ENCODE measurements around the gene ZNF565. TPM values are rescaled to one million over a fixed set of nuclear protein-coding genes. Genes with fewer than 3 reads are reported as not detected.

The ZNF565 gene
- total and polyA plus RNA-seq, 10 of the 15 experiments (the other 5 are each of a cell fraction or from before 2014, with no cell fraction given) = 0.72 to 2.2 (median 1.8) TPM

DNA sequence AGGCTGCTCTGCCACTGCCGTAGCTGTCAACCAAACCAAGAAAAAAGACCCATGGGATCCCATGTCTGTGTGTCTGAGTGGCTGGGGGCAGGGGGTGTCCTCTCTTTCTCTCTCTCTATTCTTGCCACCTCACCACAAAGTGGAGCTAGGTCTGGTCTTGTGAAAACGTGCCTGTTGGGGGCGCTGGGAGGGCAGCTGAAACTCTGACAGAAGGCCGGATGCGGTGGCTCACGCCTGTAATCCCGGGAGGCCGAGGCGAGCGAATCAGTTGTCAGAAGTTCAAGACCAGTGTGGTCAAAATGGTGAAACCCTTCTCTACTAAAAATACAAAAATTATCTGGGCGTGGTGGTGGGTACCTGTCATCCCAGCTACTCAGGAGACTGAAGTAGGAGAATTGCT is 29.6 kb upstream of the ZNF565 start:
- TF ChIP-seq NR2F1 (conservative IDR thresholded peaks at IDR 0.05) = no peak
- TF ChIP-seq TCF7 (IDR thresholded peaks at IDR 0.05; ENCODE audit: borderline replicate concordance) = no peak
- no peak for TF ChIP-seq EZH2 (IDR thresholded peaks at IDR 0.05; ENCODE audit: borderline replicate concordance, control insufficient read depth, low read depth, low read length)
- no peak for TF ChIP-seq SPI1 (IDR thresholded peaks at IDR 0.05; ENCODE audit: borderline replicate concordance, insufficient read depth, low read depth, low read length)
- TF ChIP-seq, protein P1, sequence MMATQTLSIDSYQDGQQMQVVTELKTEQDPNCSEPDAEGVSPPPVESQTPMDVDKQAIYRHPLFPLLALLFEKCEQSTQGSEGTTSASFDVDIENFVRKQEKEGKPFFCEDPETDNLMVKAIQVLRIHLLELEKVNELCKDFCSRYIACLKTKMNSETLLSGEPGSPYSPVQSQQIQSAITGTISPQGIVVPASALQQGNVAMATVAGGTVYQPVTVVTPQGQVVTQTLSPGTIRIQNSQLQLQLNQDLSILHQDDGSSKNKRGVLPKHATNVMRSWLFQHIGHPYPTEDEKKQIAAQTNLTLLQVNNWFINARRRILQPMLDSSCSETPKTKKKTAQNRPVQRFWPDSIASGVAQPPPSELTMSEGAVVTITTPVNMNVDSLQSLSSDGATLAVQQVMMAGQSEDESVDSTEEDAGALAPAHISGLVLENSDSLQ (IDR thresholded peaks at IDR 0.05) = no peak
- TF ChIP-seq RAD21 (IDR thresholded peaks at IDR 0.05; ENCODE audit: insufficient read depth, low read depth, low read length) = no peak
- no peak for TF ChIP-seq NR2C2 (IDR thresholded peaks at IDR 0.05; ENCODE audit: borderline replicate concordance, control insufficient read depth, insufficient read length, low read depth)
- no peak for TF ChIP-seq JUND (IDR thresholded peaks at IDR 0.05; ENCODE audit: low read depth, low read length)
- no peak for TF ChIP-seq FOXK2 (IDR thresholded peaks at IDR 0.05)
- TF ChIP-seq PML (IDR thresholded peaks at IDR 0.05; ENCODE audit: low read length) = no peak
- TF ChIP-seq HDAC2 (IDR thresholded peaks at IDR 0.05) = no peak
- TF ChIP-seq, protein P2, sequence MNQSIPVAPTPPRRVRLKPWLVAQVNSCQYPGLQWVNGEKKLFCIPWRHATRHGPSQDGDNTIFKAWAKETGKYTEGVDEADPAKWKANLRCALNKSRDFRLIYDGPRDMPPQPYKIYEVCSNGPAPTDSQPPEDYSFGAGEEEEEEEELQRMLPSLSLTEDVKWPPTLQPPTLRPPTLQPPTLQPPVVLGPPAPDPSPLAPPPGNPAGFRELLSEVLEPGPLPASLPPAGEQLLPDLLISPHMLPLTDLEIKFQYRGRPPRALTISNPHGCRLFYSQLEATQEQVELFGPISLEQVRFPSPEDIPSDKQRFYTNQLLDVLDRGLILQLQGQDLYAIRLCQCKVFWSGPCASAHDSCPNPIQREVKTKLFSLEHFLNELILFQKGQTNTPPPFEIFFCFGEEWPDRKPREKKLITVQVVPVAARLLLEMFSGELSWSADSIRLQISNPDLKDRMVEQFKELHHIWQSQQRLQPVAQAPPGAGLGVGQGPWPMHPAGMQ (IDR thresholded peaks at IDR 0.05; ENCODE audit: borderline replicate concordance) = no peak
- TF ChIP-seq CREM (IDR thresholded peaks at IDR 0.05; ENCODE audit: low read depth) = no peak
- Histone ChIP-seq H3K4me2 (ENCODE audit: control insufficient read depth, insufficient read depth) (no peak overlapping the region), H2AFZ (ENCODE audit: control insufficient read depth, low read depth, low read length) (no peak overlapping the region), H3K9ac (ENCODE audit: control insufficient read depth, insufficient read depth, low read length) (no peak overlapping the region), H4K20me1 (ENCODE audit: control insufficient read depth, insufficient read depth) (no peaks in the 10 kb centered on the region), H3K9me3 (replicated peaks; ENCODE audit: control insufficient read depth, insufficient read depth, low read length) (no peaks in the 10 kb centered on the region; the same call in 1 of the 3 replicates), H3K27ac (ENCODE audit: control insufficient read depth, insufficient read depth) (no peak overlapping the region), H3K36me3 (ENCODE audit: control insufficient read depth in 2 of 2, insufficient read depth in 2 of 2, low read length in 1 of 2) (no peaks in the 10 kb centered on the region; a peak in 1 of 4 replicates), H3K4me1 (ENCODE audit: control insufficient read depth, insufficient read depth, low read length) (no peaks in the 10 kb centered on the region), H3K27me3 (replicated peaks in 1 of 2; ENCODE audit: control insufficient read depth in 2 of 2, insufficient read depth in 2 of 2, low read length in 1 of 2) (no peaks in the 10 kb centered on the region), H3K4me3 (no peak overlapping the region), H3K79me2 (ENCODE audit: control insufficient read depth, insufficient read depth, low read length) (no peaks in the 10 kb centered on the region)
- in situ Hi-C loops (cut with MboI) (no loop called here), intact Hi-C loops (cut with micrococcal nuclease; ENCODE audit: unreplicated experiment) (no loop called here)
- SMC1A ChIA-PET (ENCODE audit: uncharacterized antibody, unreplicated experiment) = no interaction called here
- FAIRE-seq = no peak
- CTCF ChIA-PET = no interaction called here
- RAD21 ChIA-PET (ENCODE audit: unreplicated experiment) = no interaction called here
- POLR2A ChIA-PET = no interaction called here
- BruUV-seq (replicated peaks) = no TSS peak
- WGBS (ENCODE audit: insufficient coverage, insufficient replicate concordance, low lambda C conversion rate, missing lambda C conversion rate) = 31% methylated on average over 11 of the region's 11 CpGs
- DNase-seq (ENCODE audit: low read depth, low spot score) = no peak
- ATAC-seq = no peak
